ENCODE data around the gene PPFIA3. TPM values are rescaled to one million over a fixed set of nuclear protein-coding genes. Genes with fewer than 3 reads are reported as not detected.
A peak's percentile ranks its signal among the peaks of the same experiment; 100 is the strongest.

PPFIA3 gene
- total and polyA plus RNA-seq, 3 donors from 2014 or later: 8.8 to 13.1 (median 9.2) TPM

DNA sequence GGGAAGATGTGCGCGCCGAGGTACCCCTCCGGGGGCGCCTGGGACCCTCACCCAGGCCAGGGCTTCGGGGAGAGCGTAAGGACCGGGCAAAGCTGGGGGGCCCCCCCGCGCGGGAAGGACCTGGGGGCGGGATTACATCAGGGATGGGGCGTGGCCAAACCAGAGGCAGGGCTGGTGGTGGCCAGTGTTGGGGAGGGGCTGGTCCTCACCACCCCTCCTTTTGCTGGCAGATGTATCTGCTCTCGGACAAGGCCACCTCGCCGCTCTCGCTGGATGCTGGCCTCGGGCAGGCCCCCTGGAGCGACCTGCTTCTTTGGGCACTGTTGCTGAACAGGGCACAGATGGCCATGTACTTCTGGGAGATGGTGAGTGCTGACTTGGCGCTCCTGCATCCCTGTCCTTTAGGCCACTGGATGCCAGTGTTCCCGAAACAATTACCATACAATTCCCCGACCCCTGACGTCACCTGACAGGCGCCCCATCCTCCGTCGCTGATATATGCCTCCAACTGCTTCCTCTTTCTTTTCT lies 63.6 kb downstream of the PPFIA3 start:
- Histone ChIP-seq H3K4me3 (peak overlapping the region in 1 of 2 donors; percentile 1), H3K27ac (no peak overlapping the region), H3K4me1 (no peaks in the 10 kb centered on the region), H3K27me3 (no peaks in the 10 kb centered on the region), H3K36me3 (ENCODE audit: low read depth, missing control alignments) (no peaks in the 10 kb centered on the region), H3K9me3 (no peaks in the 10 kb centered on the region)
- DNase-seq: no peak
- intact Hi-C loops (cut with DNase I; ENCODE audit: low total_unique reads): no loop called here
- TF ChIP-seq, protein P1, sequence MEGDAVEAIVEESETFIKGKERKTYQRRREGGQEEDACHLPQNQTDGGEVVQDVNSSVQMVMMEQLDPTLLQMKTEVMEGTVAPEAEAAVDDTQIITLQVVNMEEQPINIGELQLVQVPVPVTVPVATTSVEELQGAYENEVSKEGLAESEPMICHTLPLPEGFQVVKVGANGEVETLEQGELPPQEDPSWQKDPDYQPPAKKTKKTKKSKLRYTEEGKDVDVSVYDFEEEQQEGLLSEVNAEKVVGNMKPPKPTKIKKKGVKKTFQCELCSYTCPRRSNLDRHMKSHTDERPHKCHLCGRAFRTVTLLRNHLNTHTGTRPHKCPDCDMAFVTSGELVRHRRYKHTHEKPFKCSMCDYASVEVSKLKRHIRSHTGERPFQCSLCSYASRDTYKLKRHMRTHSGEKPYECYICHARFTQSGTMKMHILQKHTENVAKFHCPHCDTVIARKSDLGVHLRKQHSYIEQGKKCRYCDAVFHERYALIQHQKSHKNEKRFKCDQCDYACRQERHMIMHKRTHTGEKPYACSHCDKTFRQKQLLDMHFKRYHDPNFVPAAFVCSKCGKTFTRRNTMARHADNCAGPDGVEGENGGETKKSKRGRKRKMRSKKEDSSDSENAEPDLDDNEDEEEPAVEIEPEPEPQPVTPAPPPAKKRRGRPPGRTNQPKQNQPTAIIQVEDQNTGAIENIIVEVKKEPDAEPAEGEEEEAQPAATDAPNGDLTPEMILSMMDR (IDR thresholded peaks at IDR 0.05): no peak
- no peak for TF ChIP-seq POLR2A (IDR thresholded peaks at IDR 0.05)
- WGBS, 2 donors: 49 to 61% methylated on average over 16 to 26 of the region's 26 CpGs

DNA sequence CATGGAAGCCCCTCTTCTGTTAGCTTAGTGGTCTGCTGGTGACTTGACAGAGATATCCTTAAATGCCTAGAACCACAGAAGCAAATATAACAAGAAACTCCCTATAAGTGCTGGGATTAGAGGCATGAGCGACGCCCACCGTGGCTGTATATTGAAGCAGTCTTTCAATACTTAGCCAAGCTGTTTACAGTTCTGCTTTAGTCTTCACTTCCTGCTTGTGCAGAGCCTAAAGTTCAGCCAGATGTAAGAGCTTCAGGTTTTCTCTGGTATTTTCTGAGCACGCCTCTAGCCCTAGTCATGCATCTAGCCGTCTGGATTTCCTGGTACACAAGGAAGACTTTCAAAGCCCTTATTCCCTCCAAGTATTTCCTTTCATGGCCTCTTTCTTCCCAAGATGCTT lies 66.8 kb downstream of the PPFIA3 start:
- Histone ChIP-seq H3K4me1 (no peaks in the 10 kb centered on the region), H3K36me3 (ENCODE audit: low read depth, missing control alignments) (no peaks in the 10 kb centered on the region), H3K9me3 (no peaks in the 10 kb centered on the region), H3K4me3 (no peak overlapping the region), H3K27ac (no peak overlapping the region), H3K27me3 (no peaks in the 10 kb centered on the region)
- WGBS, 2 donors: 89 to 93% methylated on average over 5 of the region's 5 CpGs
- TF ChIP-seq, protein P1 (IDR thresholded peaks at IDR 0.05): no peak
- TF ChIP-seq POLR2A (IDR thresholded peaks at IDR 0.05): no peak
- intact Hi-C loops (cut with DNase I; ENCODE audit: low total_unique reads): no loop called here
- DNase-seq: no peak

DNA sequence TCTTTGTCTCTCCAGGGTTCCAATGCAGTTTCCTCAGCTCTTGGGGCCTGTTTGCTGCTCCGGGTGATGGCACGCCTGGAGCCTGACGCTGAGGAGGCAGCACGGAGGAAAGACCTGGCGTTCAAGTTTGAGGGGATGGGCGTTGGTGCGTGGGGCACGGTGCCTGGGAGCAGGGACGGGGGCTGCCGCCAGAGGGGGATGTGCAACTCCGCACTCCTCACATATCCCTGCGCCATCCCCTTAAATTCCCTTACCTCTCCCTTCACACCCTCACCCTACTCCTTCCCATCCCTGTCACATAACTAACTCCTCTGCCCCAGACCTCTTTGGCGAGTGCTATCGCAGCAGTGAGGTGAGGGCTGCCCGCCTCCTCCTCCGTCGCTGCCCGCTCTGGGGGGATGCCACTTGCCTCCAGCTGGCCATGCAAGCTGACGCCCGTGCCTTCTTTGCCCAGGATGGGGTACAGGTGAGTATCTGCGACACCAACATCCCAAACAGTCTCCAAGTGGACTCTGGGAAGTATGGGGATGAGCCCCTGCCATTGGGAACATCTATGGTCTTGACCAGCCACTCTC lies 69.4 kb downstream of the PPFIA3 start:
- DNase-seq: no peak
- Histone ChIP-seq H3K36me3 (ENCODE audit: low read depth, missing control alignments) (peaks cover 3% of the 10 kb centered on the region), H3K27me3 (no peaks in the 10 kb centered on the region), H3K9me3 (no peaks in the 10 kb centered on the region), H3K4me3 (peak overlapping the region in 1 of 2 donors; percentile 20), H3K27ac (no peak overlapping the region), H3K4me1 (no peaks in the 10 kb centered on the region)
- 64 to 70% methylated on average over 21 of the region's 21 CpGs for WGBS, 2 donors
- TF ChIP-seq, protein P1 (IDR thresholded peaks at IDR 0.05): no peak
- no peak for TF ChIP-seq POLR2A (IDR thresholded peaks at IDR 0.05)
- intact Hi-C loops (cut with DNase I; ENCODE audit: low total_unique reads): no loop called here

DNA sequence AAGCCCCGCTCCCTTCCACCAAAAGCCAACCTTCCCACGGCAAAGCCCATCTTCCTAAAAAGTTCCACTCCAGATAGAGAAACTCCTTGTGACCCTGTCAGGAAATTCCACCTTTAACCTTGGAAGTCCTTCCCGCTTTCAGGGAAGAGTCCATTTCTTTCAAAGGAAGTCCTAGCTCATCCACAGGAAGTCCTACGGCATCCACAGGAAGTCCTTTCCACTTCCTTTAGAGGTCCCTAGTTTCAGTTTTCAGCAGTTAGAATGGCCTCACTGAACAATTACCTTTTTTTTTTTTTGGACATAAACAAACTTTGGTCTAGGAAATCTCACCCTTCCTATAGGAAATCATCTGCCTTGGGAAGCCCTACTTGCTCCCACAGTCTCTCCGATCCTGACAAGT lies 69.9 kb downstream of the PPFIA3 start:
- no peaks in the 10 kb centered on the region for H3K4me1 ChIP-seq
- no peak for DNase-seq
- 59 to 73% methylated on average over 5 of the region's 5 CpGs for WGBS, 2 donors
- no peak for TF ChIP-seq POLR2A (IDR thresholded peaks at IDR 0.05)
- TF ChIP-seq, protein P1 (IDR thresholded peaks at IDR 0.05): no peak
- no peaks in the 10 kb centered on the region for H3K27me3 ChIP-seq
- H3K4me3 ChIP-seq: peak overlapping the region in 1 of 2 donors; percentile 20
- no peaks in the 10 kb centered on the region for H3K9me3 ChIP-seq
- H3K27ac ChIP-seq: no peak overlapping the region
- intact Hi-C loops (cut with DNase I; ENCODE audit: low total_unique reads): no loop called here
- peaks cover 3% of the 10 kb centered on the region for H3K36me3 ChIP-seq (ENCODE audit: low read depth, missing control alignments)

DNA sequence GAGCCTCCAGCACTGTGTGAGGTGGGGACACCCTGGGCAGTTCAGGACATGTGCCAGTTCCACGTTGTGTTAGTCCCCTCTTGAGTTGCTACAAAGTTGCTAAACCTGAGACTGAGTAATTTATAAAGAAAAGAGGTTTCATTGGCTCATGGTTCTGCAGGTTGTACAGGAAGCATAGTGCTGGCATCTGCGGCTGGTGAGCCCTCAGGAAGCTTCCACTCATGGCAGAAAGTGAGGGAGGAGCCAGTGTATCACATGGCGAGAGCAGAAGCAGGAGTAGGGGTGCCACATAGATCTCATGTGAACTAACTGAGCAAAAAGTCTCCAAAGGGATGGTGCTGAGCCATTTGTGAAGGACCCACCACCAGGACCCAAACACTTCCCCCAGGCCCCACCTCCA lies 71.4 kb downstream of the PPFIA3 start:
- no peaks in the 10 kb centered on the region for H3K4me1 ChIP-seq
- no peak overlapping the region for H3K27ac ChIP-seq
- 70 to 86% methylated on average over 3 of the region's 3 CpGs for WGBS, 2 donors
- TF ChIP-seq, protein P1 (IDR thresholded peaks at IDR 0.05): no peak
- TF ChIP-seq POLR2A (IDR thresholded peaks at IDR 0.05): no peak
- intact Hi-C loops (cut with DNase I; ENCODE audit: low total_unique reads): no loop called here
- H3K4me3 ChIP-seq: no peak overlapping the region
- H3K9me3 ChIP-seq: no peaks in the 10 kb centered on the region
- no peak for DNase-seq
- H3K27me3 ChIP-seq: no peaks in the 10 kb centered on the region
- peaks cover 3% of the 10 kb centered on the region for H3K36me3 ChIP-seq (ENCODE audit: low read depth, missing control alignments)

Measured in testis (tissue), 3 donors.